Neutrophil (primary cell): ENCODE measurements around the gene SLC39A11.
A peak's percentile ranks its signal among the peaks of the same experiment; 100 is the strongest.

ENCODE experiments used
- H3K27ac ChIP-seq: fragments of 200-600 bp; sonication (generic); 2 replicates; pipeline ENCODE4 v1.5.1; 2016; ENCODE audit warnings: mild to moderate bottlenecking, moderate library complexity
- H3K27me3 ChIP-seq: fragments of 200-600 bp; sonication (generic); 2 replicates; pipeline ENCODE4 v1.6.0; 2016; ENCODE audit warnings: mild to moderate bottlenecking
- H3K36me3 ChIP-seq: fragments of 200-600 bp; sonication (generic); 2 replicates; pipeline ENCODE4 v1.5.1; 2017
- H3K4me1 ChIP-seq, 2 experiments: fragments of 200-600 bp in 1 of 2; sonication (generic) in 1 of 2; 1 replicate in 1 of 2; 2 replicates in 1 of 2; pipeline versions ENCODE4 v1.5.1 to v1.6.1; 2013 to 2016; ENCODE audit warnings: low read depth in 1 of 2, low read length in 1 of 2, mild to moderate bottlenecking in 1 of 2, moderate library complexity in 1 of 2; ENCODE audit not compliant: control insufficient read depth in 1 of 2, insufficient read depth in 1 of 2
- H3K4me3 ChIP-seq, 2 experiments: fragments of 200-600 bp in 1 of 2; sonication (generic) in 1 of 2; 1 replicate in 1 of 2; 2 replicates in 1 of 2; pipeline ENCODE4 v1.5.1; 2013 to 2016; ENCODE audit warnings: low read depth in 1 of 2, low read length in 1 of 2, mild to moderate bottlenecking in 1 of 2, moderate library complexity in 1 of 2
- H3K9me3 ChIP-seq: fragments of 200-600 bp; sonication (generic); 2 replicates; pipeline ENCODE4 v1.5.1; 2016
- CTCF ChIP-seq: fragments of 200-600 bp; sonication (generic); IDR thresholded peaks from 2 replicates; pipeline ENCODE4 v1.5.1; 2016; ENCODE audit warnings: antibody characterized with exemption

The SLC39A11 gene

DNA sequence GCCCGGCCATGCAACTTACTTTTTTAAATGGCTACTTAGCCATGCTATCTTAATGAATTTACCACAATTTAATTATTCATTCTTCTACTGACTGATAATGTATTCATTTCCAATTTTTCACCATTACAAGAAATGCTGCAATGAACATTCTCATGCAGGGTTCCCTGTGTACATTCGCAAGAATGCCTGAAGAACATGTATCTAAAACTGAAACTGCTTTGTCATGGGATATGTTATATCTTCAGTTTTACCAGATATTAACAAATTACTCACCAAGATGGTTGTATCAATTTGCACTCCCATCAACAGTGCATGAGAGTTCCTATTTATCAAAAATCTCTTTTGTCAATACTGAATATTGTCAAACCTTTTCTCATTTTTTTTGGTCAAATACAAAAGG lies 100.8 kb downstream of the SLC39A11 start:
- TF ChIP-seq CTCF: no peak
- Histone ChIP-seq H3K27ac (no peak overlapping the region), H3K9me3 (no peaks in the 10 kb centered on the region), H3K4me3 (no peak overlapping the region), H3K36me3 (no peaks in the 10 kb centered on the region), H3K4me1 (peaks cover 9 to 10% of the 10 kb centered on the region in 2 experiments), H3K27me3 (no peaks in the 10 kb centered on the region)

GRCh38 chr17:72989074-72989610 lies 103.3 kb downstream of the SLC39A11 start:
- no peak for TF ChIP-seq CTCF
- Histone ChIP-seq H3K27ac (no peak overlapping the region), H3K4me1 (peaks cover 17 to 20% of the 10 kb centered on the region in 2 experiments), H3K36me3 (no peaks in the 10 kb centered on the region), H3K9me3 (no peaks in the 10 kb centered on the region), H3K4me3 (no peak overlapping the region), H3K27me3 (no peaks in the 10 kb centered on the region)

DNA sequence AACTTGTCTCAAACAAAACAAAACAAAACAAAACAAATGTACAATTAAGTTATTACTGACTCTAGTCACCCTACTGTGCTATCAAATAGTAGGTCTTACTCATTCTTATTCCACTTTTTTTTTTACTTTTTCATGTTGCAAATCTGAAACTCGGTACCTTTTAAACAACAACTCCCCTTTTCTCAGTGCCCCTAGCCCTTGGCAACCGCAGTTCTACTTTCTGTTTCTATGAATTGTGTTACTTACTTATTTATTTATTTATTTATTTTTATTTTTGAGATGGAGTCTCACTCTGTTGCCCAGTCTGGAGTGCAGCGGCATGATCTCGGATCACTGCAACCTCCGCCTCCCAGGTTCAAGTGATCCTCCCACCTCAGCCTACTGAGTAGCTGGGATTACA lies 104.0 kb downstream of the SLC39A11 start:
- Histone ChIP-seq H3K4me1 (peaks cover 17 to 20% of the 10 kb centered on the region in 2 experiments), H3K9me3 (no peaks in the 10 kb centered on the region), H3K36me3 (no peaks in the 10 kb centered on the region), H3K4me3 (no peak overlapping the region), H3K27me3 (no peaks in the 10 kb centered on the region), H3K27ac (no peak overlapping the region)
- no peak for TF ChIP-seq CTCF

GRCh38 chr17:72987166-72987565 lies 105.3 kb downstream of the SLC39A11 start:
- TF ChIP-seq CTCF: no peak
- H3K4me1 ChIP-seq: peaks cover 17 to 20% of the 10 kb centered on the region in 2 experiments
- H3K4me3 ChIP-seq: no peak overlapping the region
- H3K9me3 ChIP-seq: no peaks in the 10 kb centered on the region
- H3K27me3 ChIP-seq: no peaks in the 10 kb centered on the region
- peak overlapping the region; percentile 42 for H3K27ac ChIP-seq
- H3K36me3 ChIP-seq: no peaks in the 10 kb centered on the region

GRCh38 chr17:72985882-72986720 lies 106.4 kb downstream of the SLC39A11 start:
- Histone ChIP-seq H3K27ac (peak overlapping the region; percentile 42), H3K36me3 (no peaks in the 10 kb centered on the region), H3K4me3 (no peak overlapping the region), H3K27me3 (no peaks in the 10 kb centered on the region), H3K9me3 (no peaks in the 10 kb centered on the region), H3K4me1 (peaks cover 17 to 20% of the 10 kb centered on the region in 2 experiments)
- TF ChIP-seq CTCF: peak; percentile 70
